AG04450 (cell line): ENCODE results near the gene KIAA1549. TPM values are rescaled to one million over a fixed set of nuclear protein-coding genes. Genes with fewer than 3 reads are reported as not detected.

Experiments
- CTCF ChIA-PET: fragments of 300-600, 350-600 bp; formaldehyde crosslinking; extraction: SDS; loops from one replicate; lab custom pipeline; 2022; ENCODE audit warnings: antibody characterized with exemption, inconsistent platforms; lab: Charles Lee
- POLR2A ChIA-PET: fragments of 350-600 bp; formaldehyde crosslinking; extraction: SDS; loops from one replicate; lab custom pipeline; 2021; ENCODE audit warnings: antibody characterized with exemption, inconsistent platforms; lab: Yijun Ruan, JAX
- DNase-seq: peaks from one replicate; pipeline ENCODE4 v3.0.0-alpha.2; 2011; ENCODE audit warnings: low read depth, low spot score
- H3K27ac ChIP-seq: one replicate; pipeline ENCODE4 v1.5.1; 2012; ENCODE audit warnings: low read depth, low read length, control low read depth
- H3K27me3 ChIP-seq: one replicate; pipeline ENCODE4 v1.6.0; 2012; ENCODE audit warnings: low read length; ENCODE audit not compliant: control insufficient read depth, insufficient read depth
- H3K4me3 ChIP-seq: 2 replicates; pipeline ENCODE4 v1.5.1; 2011; ENCODE audit warnings: mild to moderate bottlenecking, low read depth, low read length, control low read depth
- H3K9me3 ChIP-seq: 2 replicates; pipeline ENCODE4 v1.5.1; 2012; ENCODE audit warnings: low read length; ENCODE audit not compliant: control insufficient read depth, insufficient read depth
- polyA plus RNA-seq: library from polyadenylated mRNA; depleted of rRNA; stranded (reverse); fragments of >200 nt; gene quantifications from 2 replicates; pipeline ENCODE4 v1.2.3, GENCODE V29; 2011
- TF ChIP-seq, protein P1 (sequence below): IDR thresholded peaks from 2 replicates; pipeline ENCODE4 v1.5.1; 2011; ENCODE audit warnings: low read depth, low read length, control low read depth, inconsistent platforms

The KIAA1549 gene
- polyA plus RNA-seq, 1 experiment = 2.9 TPM

DNA sequence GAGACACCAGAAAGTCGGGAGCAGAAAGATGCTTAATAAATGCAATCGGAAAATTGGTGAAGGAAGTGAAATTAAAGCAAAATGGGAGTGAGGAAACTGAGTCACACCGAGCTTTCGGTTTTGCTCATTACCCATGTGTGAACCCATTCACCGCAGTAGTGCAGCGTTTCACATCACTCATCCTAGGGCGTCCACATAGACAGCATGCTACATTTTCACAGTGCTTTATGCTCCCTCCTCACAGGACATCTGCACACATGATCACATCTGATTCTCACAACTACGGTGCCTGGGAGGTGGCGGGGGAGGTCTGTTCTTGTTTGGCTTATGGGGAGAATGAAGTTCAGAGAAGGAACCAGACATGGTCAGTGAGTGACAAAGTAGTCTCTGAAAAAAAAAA is 146.6 kb downstream of the KIAA1549 start:
- Histone ChIP-seq H3K27ac (no peak overlapping the region), H3K9me3 (no peaks in the 10 kb centered on the region; the same call in 1 of the 2 replicates), H3K4me3 (no peak overlapping the region), H3K27me3 (no peaks in the 10 kb centered on the region)
- POLR2A ChIA-PET = no interaction called here
- TF ChIP-seq, protein P1, sequence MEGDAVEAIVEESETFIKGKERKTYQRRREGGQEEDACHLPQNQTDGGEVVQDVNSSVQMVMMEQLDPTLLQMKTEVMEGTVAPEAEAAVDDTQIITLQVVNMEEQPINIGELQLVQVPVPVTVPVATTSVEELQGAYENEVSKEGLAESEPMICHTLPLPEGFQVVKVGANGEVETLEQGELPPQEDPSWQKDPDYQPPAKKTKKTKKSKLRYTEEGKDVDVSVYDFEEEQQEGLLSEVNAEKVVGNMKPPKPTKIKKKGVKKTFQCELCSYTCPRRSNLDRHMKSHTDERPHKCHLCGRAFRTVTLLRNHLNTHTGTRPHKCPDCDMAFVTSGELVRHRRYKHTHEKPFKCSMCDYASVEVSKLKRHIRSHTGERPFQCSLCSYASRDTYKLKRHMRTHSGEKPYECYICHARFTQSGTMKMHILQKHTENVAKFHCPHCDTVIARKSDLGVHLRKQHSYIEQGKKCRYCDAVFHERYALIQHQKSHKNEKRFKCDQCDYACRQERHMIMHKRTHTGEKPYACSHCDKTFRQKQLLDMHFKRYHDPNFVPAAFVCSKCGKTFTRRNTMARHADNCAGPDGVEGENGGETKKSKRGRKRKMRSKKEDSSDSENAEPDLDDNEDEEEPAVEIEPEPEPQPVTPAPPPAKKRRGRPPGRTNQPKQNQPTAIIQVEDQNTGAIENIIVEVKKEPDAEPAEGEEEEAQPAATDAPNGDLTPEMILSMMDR = no peak
- CTCF ChIA-PET = no interaction called here
- no peak for DNase-seq

DNA sequence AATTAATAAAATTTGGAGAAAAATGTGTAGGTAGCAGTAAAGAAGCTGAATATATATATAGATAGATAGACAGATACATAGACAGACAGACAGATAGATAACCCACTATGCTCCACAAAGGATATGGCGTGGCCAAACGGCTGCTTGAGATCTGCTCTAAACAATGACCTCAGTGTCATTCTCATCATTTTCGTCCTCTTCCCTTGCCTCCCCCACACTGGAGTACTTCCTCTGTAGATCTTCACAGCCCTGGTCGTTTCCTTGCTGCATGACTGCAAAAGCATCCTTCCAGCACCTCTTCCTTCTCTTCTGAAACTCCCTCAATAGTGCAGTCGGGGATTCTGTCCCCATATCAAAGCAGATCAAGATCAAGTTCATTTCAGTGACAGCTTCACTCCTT is 147.6 kb downstream of the KIAA1549 start:
- Histone ChIP-seq H3K9me3 (no peaks in the 10 kb centered on the region; the same call in 1 of the 2 replicates), H3K27me3 (no peaks in the 10 kb centered on the region), H3K4me3 (no peak overlapping the region), H3K27ac (no peak overlapping the region)
- ChIA-PET CTCF (no interaction called here), POLR2A (no interaction called here)
- TF ChIP-seq, protein P1 = no peak
- no peak for DNase-seq

DNA sequence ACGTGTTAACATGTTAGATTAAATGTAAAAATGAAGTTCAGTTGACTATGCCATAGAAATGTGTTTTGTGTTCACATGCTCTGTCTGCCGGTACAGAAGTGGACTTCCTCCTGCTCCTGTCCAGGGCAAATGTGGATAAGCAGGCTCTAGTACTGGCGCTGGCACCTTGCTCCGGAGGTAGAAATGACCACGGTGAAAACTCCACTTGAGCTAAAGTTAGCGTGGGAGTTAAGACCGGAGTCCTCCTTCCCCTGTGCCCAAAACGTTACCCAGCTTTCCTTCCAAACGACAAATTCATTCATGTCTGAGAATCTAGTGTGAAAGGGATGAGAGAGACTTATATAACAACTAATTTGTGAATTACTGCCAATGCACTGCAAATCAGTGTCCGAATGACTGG is 148.2 kb downstream of the KIAA1549 start:
- CTCF ChIA-PET = no interaction called here
- TF ChIP-seq, protein P1 = no peak
- Histone ChIP-seq H3K27ac (no peak overlapping the region), H3K9me3 (no peaks in the 10 kb centered on the region; the same call in 1 of the 2 replicates), H3K27me3 (no peaks in the 10 kb centered on the region), H3K4me3 (no peak overlapping the region)
- no peak for DNase-seq
- POLR2A ChIA-PET = no interaction called here

DNA sequence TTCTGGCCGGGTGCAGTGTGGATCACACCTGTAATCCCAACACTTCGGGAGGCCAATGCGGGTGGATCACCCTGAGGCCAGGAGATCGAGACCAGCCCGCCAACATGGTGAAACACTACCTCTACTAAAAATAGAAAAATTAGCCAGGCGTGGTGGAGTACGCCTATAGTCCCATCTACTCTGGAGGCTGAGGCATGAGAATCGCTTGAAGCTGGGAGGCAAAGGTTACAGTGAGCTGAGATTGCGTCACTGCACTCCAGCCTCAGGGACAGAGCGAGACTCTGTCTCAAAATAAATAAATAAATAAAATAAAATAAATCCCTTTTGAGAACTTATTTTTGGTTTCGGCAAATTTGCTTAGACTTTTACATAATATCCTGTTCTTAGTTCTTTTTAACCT is 151.9 kb downstream of the KIAA1549 start:
- no peak overlapping the region for H3K27ac ChIP-seq
- POLR2A ChIA-PET = no interaction called here
- CTCF ChIA-PET = no interaction called here
- H3K27me3 ChIP-seq = no peaks in the 10 kb centered on the region
- DNase-seq = no peak
- H3K4me3 ChIP-seq = no peak overlapping the region
- H3K9me3 ChIP-seq = no peaks in the 10 kb centered on the region; the same call in 1 of the 2 replicates
- TF ChIP-seq, protein P1 = no peak

DNA sequence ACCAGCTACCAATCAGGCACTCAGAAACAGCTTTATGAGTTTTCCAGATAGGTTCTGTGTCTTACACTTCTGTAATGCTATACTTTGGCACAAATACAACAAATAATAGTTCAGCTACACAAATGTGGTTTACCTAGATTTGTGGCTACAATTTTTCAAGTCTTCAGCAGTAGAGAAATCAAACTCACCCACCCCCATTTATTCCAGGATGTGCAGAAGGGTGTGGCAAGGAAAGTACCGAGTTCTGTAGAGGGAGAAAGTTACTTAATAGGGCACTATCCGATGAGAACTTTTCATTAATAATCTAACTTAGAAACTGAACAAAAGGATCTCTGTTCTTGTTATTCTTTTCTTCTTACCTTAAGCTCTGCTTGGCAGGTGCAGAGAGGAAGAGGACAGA is 152.9 kb downstream of the KIAA1549 start:
- POLR2A ChIA-PET = no interaction called here
- CTCF ChIA-PET = no interaction called here
- TF ChIP-seq, protein P1 = no peak
- Histone ChIP-seq H3K9me3 (no peaks in the 10 kb centered on the region; the same call in 1 of the 2 replicates), H3K27ac (no peak overlapping the region), H3K4me3 (no peak overlapping the region), H3K27me3 (no peaks in the 10 kb centered on the region)
- no peak for DNase-seq
